GM20431 (cell line): ENCODE data around the gene ANKMY2.

Experiments used
- in situ Hi-C: fragments of 300-500 bp; cut with MseI, MboI; formaldehyde crosslinking; loops from one replicate; pipeline ENCODE4 v1.15.0; 2020; ENCODE audit warnings: low sequenced_read_pairs; ENCODE audit not compliant: unreplicated experiment

Gene ANKMY2

DNA sequence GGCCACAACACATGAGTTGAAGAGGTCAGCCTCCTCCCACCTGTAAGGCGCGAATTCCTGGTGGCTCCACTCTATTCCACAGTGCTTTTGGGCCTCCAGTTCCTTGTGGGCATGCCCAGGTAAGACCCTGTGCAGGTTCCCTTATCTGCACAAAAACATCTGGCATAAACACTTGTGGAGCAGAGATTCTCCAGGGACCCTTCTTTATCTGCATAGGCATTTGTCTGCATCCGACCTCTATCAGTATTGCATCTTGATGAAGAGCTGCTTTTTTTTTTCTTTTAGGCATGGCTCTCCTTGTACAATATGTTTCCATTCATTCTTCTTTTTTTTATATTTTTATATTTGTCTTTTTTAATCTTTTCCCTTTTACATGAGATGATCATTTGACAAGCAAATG is 58.4 kb downstream of the ANKMY2 start:
- in situ Hi-C loops, result no loop called here

DNA sequence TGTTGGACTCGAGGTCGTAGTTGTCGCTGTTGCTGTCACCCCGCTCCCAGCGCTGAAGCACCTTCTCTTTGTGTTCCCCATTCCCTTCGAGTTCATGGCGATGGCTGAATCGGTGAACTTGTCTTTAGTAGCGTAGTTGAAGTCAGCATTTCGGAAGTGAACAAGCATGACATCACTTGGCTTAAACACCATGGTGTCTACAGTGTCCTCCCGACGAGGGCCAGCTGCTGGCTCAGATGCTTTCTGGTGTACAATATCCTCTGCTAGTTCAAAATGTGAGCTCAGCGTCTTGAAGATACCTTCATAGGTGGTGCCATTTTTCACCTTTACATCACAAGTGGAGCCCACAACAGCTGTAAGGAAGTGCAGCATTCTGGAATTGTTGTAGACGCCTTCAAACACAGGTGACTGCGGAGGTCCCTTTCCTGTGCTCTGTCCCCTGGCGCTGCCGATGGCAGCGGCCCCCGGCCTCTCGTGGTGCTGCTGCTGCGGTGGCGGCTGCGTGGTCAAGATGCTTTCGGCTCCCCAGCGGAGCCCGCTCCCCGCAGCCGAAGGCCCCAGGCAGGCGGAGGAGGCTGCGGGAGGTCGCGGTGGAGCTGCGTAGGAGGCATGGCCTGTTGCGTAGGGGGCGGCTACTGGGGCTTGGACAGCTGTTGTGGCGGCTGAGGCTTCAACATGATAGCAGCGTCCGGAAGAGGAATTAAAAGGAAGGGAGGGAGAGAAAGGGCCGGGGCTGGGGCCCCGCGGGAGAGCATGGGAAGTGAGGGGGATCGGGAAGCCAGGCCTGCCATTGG is 59.3 kb downstream of the ANKMY2 start:
- in situ Hi-C loops, result no loop called here

DNA sequence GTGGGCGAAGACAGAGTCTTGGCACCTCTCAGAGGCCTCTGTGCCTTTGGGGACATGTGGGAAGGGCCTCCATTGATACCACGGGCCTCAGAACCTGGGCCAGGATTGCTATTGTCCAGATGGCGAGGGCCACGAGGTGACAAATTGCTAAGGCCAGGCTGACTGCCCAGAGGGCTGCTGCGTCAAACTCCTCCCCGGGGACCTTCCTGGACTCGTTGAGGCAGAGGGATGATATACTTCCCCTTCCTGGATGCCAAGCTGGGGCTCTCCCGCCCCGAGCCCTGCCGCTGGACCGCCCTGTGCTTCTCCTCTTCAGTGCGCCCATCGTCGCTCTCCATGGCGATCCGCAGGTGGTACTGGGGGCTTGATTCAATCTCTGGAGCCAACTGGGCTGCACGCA is 60.0 kb downstream of the ANKMY2 start:
- in situ Hi-C loops, result no loop called here

DNA sequence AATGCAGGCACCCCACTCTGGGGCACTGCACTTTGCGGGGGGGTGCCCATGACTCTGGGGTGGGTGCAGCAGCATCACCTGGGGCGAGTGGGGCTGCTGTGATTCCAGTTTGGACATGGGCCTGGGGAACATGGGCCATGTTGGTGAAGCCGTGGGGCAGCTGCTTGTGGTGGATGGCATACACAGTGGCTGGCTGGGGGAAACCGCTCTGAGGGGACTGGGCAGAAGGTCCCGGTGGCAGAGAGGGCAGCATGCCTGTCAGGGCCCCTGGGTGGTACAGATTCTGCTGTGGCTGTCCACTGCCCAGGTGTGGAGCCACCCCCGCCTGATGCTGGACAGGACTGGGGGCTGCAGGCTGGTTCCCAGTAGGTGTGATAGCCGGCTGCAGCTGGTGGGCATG is 61.7 kb downstream of the ANKMY2 start:
- in situ Hi-C loops, result no loop called here

DNA sequence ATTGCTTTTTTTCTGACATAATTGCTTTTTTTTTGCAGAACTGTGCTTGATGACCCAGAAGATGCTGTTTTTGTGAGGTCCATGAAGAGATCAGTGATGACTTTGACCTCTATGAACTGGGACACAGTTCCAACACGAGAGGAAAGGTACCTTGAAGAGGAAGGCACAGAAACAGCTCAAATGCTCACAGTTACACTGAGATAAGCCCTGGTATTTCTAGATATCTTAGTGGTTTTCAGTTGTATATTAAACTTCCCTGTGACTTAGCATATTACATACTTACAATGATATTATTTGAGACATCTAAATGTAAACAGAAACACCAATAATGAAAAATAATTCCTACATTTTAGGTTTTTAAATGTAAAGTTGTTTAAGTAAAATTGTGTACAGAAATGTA is 64.3 kb downstream of the ANKMY2 start:
- in situ Hi-C loops, result no loop called here

DNA sequence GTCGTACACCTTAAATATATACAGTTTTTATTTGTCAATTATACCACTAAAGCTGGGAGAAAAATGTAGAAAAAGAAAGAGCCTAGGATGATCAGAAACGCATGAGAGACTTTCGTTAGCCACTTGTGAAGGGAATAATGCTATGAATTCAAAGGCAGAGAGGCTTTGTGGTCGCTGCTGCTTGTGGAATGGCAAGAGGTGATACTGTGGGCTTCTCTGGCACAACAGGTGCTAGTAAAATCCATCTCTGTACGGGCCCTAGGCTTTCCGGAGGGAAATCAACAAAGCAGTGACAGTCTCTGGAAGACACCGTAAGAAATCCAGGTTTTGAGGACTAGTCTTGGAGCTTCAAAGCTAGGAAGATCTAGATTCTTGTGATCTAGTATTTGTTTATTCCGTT is 66.3 kb downstream of the ANKMY2 start:
- in situ Hi-C loops, result no loop called here

DNA sequence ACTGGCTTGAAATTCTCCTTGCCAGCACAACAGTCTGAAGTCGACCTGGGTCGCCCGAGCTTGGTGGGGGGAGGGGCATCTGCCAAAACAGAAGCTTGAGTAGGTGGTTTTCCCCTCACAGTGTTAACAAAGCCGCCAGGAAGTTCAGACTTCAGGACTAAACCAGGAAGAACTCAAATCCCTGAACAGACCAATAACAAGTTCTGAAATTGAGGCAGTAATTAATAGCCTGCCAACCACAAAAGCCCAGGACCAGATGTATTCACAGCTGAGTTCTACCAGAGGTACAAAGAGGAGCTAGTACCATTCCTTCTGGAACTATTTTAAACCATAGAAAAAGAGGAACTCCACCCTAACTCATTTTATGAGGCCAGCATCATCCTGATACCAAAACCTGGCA is 73.6 kb downstream of the ANKMY2 start:
- in situ Hi-C loops, result no loop called here

DNA sequence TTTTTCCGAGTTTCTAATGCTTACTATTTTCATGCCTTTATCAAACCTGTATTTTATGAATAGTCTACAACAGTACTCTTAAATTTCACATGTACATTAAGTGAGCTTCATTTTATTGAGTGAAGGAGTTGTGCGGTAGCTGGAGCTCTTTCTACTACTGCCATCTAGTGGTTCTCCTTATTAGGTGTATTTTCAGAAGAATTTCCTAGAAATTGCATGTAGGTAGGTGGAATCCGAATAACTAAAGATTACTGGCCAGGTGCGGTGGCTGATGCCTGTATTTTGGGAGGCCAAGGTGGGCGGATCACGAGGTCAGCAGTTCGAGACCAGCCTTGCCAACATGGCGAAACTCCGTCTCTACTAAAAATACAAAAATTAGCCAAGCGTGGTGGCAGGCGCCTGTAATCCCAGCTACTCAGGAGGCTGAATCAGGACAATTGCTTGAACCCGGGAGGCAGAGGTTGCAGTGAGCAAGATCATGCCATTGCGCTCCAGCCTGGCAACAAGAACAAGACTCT is 80.6 kb downstream of the ANKMY2 start:
- in situ Hi-C loops, result loop anchor here (10.0 kb wide), 1 partner anchor 490 kb away; no protein-coding TSS in a partner anchor

DNA sequence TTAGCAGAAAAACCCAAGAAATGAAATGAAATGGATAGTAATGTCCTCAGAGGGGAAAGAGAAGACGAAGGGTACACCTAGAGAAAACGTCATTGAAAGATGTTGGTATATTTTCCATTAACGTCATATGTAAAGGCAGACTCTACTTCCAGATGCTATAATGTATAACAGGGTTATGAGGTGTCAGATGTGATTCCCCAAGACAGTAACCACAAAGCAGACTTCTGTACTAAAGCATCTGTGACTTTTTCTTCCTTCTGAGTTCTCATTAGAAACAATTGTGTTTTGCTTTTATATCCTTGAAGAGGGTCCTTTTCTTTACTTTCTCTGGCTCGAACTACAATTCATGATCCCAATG is 81.6 kb downstream of the ANKMY2 start:
- in situ Hi-C loops, result loop anchor here (10.0 kb wide), 1 partner anchor 489 kb away; no protein-coding TSS in a partner anchor

DNA sequence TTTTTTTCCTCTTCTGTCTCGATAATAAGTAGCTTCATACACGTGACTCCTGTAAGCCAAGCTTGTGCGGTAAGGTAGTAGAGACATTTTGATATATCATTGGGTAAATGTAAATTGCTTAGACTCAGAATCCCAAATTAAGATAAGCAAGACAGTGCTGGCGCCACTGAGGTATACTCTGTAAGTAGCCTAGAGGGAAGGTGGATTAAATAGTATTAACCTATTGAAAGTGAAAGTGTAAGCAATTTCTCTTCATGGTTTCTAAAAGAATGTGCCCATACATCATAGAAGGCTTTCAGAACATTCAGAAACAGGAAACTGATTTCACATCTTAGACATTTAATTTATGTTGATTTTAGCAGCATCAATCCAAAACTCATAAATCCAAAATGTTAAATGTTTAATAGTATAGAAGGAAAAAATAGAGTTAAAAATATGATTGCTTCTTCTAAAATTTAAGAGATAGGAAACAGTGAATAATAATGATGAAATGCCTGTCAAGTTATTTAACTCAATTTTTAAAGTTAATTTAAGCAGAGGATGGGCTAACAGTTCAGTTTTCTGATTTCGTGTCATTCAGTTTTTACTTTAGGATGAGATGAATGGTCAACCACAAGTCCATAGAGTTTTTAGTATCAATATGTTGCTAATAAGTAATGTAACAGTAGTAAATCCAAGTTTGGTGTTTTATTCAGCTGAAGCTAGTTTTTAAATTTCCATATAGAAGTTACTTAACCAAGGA is 82.1 kb downstream of the ANKMY2 start:
- in situ Hi-C loops, result loop anchor here (10.0 kb wide), 1 partner anchor 489 kb away; no protein-coding TSS in a partner anchor

DNA sequence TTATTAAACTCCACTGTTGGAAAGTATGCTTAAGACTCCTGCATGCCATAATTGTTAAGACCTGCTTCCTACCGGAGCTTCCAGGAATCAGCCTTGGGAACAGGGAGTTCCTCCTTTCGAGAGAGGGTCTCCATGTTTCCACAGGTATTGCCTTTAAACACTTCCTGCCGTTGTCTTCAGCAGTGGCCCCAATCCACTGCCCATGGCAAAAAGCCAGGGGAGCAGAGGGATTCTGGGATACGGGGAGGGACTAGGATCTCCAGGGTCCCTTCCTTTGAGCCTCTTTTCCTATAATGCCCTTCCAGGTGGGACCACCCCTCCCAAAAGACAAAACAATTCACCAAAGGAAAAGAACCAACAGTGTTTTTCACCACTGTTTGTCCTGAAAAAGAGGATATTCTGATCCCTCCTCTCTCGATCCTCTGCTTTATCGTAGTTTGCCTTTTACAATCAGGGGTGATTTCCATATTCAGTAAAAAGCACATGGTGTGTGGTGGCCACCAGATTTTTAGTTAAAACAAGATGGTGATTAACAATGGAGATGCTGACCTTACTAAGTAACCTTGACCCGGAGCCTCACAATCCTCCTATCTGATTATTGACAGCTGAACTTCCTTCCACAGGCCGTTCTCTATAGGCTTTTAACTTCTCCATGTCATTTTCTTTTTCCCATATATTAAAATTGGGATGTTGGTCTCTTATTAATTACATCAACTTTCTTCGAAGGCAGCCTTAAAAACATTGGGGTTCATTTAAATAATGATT is 82.9 kb downstream of the ANKMY2 start:
- in situ Hi-C loops, result loop anchor here (10.0 kb wide), 1 partner anchor 488 kb away; no protein-coding TSS in a partner anchor

DNA sequence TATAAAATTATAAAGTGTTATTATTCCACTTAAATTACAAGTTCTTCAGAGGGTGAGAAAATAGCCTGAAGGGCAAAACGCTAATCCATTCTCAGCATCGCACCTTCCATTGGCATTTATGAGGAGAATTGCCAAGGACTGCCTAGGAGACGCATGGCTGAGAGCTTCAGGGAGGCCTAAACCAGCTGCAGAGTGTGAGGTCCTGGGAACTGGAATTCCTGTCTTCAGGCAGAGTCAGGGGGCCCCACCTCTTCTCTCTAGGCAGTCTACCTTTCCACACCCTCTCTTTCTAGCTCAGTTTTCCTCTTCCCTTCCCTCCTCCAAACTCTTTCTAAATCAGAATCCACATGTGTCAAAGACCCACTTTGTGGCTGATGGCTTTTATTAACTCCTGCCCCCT is 83.6 kb downstream of the ANKMY2 start:
- in situ Hi-C loops, result loop anchor here (10.0 kb wide), 1 partner anchor 487 kb away; no protein-coding TSS in a partner anchor

DNA sequence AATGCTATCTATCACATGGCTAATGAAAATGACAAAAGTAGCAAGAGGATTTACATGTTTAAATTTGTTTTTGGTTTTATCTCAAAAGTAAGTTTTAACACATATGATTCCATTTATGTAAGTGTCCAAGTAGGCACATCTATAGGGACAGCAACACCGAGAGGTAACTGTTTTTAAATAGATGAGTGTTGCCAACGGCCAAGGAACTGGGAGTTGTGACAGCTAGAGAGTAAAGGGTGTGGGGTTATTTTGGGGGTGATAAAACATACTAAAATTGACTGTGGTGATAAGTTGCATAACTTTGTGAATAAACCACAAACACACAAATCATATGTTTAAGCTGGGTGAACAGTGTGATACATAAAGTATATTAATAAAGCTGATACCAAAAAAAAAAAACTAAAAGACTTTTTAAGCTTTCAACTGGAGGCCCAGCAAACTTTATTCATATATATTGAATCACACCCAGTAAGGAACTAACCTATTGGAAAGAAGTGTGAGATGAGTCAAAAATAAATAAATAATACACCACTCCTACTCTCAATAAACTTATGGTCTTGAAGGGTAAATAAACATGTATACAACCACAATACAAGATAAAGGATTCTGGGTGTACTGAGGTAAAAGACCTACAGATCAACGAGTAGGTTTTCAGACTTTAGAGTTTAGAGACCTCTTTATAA is 85.9 kb downstream of the ANKMY2 start:
- in situ Hi-C loops, result loop anchor here (10.0 kb wide), 1 partner anchor 485 kb away; no protein-coding TSS in a partner anchor

DNA sequence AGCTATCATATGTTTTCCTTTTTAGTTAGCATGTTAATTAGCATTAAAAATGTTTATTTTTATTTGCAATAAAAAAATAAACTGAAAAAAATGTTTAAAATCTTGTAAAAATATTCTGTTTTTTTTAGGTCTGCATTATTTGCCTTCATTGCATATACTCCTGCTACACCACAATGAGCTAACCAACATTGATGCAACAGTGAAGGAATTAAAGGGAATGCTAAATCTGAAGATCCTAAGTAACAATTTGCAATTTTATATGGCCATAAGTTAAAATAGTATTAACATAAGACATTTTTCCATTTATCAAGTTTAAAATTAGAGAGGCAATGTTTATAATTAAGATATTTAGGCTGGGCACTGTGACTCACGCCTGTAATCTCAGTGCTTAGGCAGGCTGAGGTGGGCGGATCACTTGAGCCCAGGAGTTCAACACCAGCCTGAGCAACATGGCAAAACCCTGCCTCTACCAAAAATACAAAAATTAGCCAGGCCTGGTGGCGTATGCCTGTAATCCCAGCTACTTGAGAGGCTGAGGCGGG is 86.7 kb downstream of the ANKMY2 start:
- in situ Hi-C loops, result no loop called here

DNA sequence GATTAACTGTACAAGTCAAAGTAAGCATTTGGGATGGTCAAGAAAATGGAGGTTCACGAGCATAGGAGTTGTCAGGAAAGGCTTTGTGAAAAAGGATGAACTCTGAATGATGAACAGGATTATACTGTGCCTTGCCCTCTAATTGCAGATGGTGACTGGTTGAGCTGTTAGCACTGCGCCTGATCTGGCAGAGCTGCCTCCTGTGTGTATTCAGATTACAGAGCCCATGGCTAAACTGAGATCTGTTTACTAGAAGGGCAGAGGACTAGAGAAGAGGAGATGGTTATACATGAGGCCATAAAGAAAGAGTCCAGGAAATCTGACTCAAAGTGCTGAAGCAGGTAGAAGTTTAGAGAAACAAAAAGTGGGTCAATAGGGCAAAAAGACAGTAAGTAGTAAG is 89.2 kb downstream of the ANKMY2 start:
- in situ Hi-C loops, result no loop called here

DNA sequence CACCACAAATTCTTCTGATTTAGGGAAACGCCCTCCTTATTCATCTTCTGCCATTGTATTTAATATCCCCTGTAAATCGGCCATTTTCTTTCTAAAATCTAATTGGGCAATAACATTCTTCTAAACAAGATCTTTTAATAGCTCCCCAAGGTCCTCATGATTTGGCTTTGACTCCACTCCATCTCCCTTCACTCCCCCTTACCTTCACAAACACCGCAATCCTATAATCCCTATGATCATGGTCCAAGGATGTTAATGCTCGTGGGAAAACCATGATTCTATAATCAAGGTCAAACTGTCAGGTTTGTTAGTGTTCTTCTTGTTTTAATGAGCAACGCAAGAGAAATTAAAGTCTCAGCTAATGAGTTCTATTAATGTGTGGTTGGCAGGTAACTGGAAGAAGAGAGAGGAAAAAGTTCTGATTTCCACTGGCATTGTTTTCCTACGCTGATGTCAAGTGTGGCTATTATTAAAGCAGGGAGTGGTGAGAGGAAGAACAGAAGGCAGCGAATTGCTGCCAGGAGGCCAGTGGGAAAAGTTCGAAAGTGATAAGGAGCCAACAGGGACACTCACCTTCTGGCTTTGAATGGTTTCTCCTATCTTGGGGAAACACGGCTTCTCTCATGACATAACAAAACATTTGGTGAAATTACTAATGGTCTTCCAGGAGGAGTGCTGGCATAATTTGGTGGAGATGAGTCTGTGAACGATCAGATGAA is 90.9 kb downstream of the ANKMY2 start:
- in situ Hi-C loops, result no loop called here

DNA sequence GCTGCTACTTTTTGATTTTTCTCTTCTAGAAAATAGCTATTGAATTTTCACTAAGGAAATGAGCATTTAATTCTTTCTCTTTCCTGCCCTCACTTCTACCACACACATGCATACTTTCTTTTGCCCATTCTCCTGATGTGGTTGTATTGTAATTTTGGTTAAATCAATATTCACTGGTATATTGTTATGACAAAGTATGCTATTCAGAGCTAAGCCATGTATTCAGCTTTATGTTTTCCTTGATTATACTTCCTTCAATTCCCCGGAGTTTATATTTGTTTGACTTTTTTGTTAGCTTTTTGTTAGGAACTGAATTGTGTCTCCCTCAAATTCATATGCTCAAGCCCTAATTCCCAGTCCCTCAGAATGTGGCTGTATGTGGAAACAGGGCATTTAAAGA is 94.9 kb downstream of the ANKMY2 start:
- in situ Hi-C loops, result no loop called here
